Heart right ventricle (tissue), 16 donors: ENCODE measurements around the gene PLA2G4B. TPM values are rescaled to one million over a fixed set of nuclear protein-coding genes. Genes with fewer than 3 reads are reported as not detected.
A peak's percentile ranks its signal among the peaks of the same experiment; 100 is the strongest.

Experiments used
- ATAC-seq, 8 donors: fragments of 200-7000 bp; cut with Tn5 transposase; one replicate each; pipeline ENCODE4 v1.9.1; 2020; ENCODE audit warnings: mild to moderate bottlenecking in 8 of 8, moderate library complexity in 8 of 8, moderate number of reproducible peaks in 1 of 8
- DNase-seq, 2 donors: peaks; one replicate each; pipeline ENCODE4 v3.0.0-alpha.2; 2020
- H3K27ac ChIP-seq, 10 donors: fragments of 200-600 bp; sonication (generic) in 2 of 10; one replicate each; pipeline versions ENCODE4 v1.5.0 to v1.8.0; 2020 to 2022; ENCODE audit warnings: mild to moderate bottlenecking in 3 of 10
- H3K27me3 ChIP-seq, 7 donors: fragments of 200-600 bp; one replicate each; pipeline ENCODE4 v1.8.0; 2021 to 2022; ENCODE audit warnings: mild to moderate bottlenecking in 2 of 7
- H3K36me3 ChIP-seq, 9 donors: fragments of 200-600 bp; sonication (generic) in 1 of 9; one replicate each; pipeline versions ENCODE4 v1.5.0 to v1.8.0; 2020 to 2022; ENCODE audit warnings: mild to moderate bottlenecking in 2 of 9
- H3K4me1 ChIP-seq, 9 donors: fragments of 200-600 bp; sonication (generic) in 1 of 9; one replicate each; pipeline versions ENCODE4 v1.5.0 to v1.8.0; 2020 to 2022; ENCODE audit warnings: mild to moderate bottlenecking in 4 of 9
- H3K4me3 ChIP-seq, 10 donors: fragments of 200-600 bp; sonication (generic) in 2 of 10; one replicate each; pipeline versions ENCODE4 v1.5.0 to v1.8.0; 2020 to 2022; ENCODE audit warnings: mild to moderate bottlenecking in 7 of 10, moderate library complexity in 2 of 10
- H3K9me3 ChIP-seq, 11 donors: fragments of 200-600 bp in 10 of 11; sonication (generic) in 2 of 11; one replicate each; pipeline versions ENCODE4 v1.5.0 to v1.8.0; 2013 to 2022; ENCODE audit warnings: mild to moderate bottlenecking in 2 of 11, control low read depth in 1 of 11, moderate library complexity in 1 of 11
- WGBS, 2 donors: extraction: QIAGEN DNeasy Blood & Tissue Kit; methylation state at CpG; one replicate each; pipeline ENCODE4 v1.1.7; 2013; ENCODE audit warnings: inconsistent platforms in 1 of 2; 5-methylcytosine and 5-hydroxymethylcytosine counted together
- intact Hi-C, 10 donors: fragments of 100-400 bp; cut with DNase I; formaldehyde crosslinking; loops; one replicate each; pipeline versions ENCODE4 v1.11.1 to v1.14.2; 2022
- polyA plus RNA-seq, 2 donors: library from polyadenylated mRNA; stranded (reverse); fragments of 200-250 nt; gene quantifications; one replicate each; pipeline ENCODE4 v1.2.3, GENCODE V29; 2013
- total RNA-seq, 10 donors: library from RNA; stranded (reverse); fragmentation: NEBNext Ultra II Directional in 3 of 10; extraction: Animal tissue kit (Norgen Biotek cat#: 25700) in 3 of 10; gene quantifications; one replicate each; pipeline versions ENCODE4 v1.2.1 to v1.2.4, GENCODE V29; 2021 to 2023
- TF ChIP-seq, protein P1 (sequence below), 9 donors: fragments of 200-600 bp; sonication (generic) in 2 of 9; IDR thresholded peaks; one replicate each; pipeline versions ENCODE4 v1.5.0 to v1.8.0; 2021 to 2022; ENCODE audit warnings: antibody characterized with exemption in 9 of 9, mild to moderate bottlenecking in 5 of 9, moderate library complexity in 1 of 9
- donor health status: Arrhythmogenic right ventricular cardiomyopathy.
- donor health status: ischemic (EF 13 %, LVEDD 7.1; RV severe dilation, severe dysfunction).
- donor health status: healthy with polysubstance abuse.
- donor health status: DM: no; HTN: yes; CAD: no.
- donor health status: DM: no; HTN: no; CAD: no.
- donor health status: ischemic (EF 25% LVEDD 6.9; RV normal size, moderate dysfunction).
- donor health status: ischemic (EF 25% LVEDD 5.7; RV mildly dilated, moderate dysfunction).
- donor health status: healthy.
- donor health status: DM: yes; HTN: yes; CAD: no.
- donor health status: Ischemic cardiomyopathy.
- donor health status: ischemic (EF 35%, LVEDD 5.7; RV mildly dilated, moderate dysfunction).
- donor health status: nonischemic (EF 11% LVEDD 7.7; RV severe dilation, severe dysfunction).
- donor health status: DM: yes; HTN: yes; CAD: no.
- donor health status: PGD.
- donor health status: ischemic (EF 29% LVEDD 5.4; RV normal size, mild dysfunction).
- donor health status: nonischemic (EF 23%, LVEDD 6.1; RV moderate dilation, normal function).

PLA2G4B gene
- total and polyA plus RNA-seq, 12 donors, result 1.6 to 16.0 (median 3.2) TPM

DNA sequence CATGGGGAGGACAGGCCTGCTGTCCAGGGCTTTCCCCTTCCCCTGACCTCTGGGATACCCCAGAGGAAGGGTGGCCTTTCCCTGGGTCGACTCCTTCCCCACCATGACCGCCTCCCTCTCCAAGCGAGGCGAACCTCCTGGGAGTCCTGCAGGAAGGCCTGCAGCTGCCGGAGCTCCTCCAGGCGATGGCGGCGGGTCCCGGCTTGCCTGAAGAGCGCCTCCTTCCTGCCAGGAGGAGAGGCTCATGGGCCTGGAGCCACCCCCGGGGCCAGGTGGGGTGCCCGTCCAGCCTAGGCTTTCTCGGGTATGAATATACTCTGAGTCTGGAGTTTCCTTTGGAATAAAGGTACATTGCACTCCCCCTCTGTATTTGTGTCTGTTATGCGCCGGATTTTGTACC, 20.1 kb downstream of the PLA2G4B start:
- ATAC-seq (no peak), DNase-seq (no peak)
- peaks cover 0 to 5% (median 0%) of the 10 kb centered on the region in 9 donors for H3K4me1 ChIP-seq
- no peaks in the 10 kb centered on the region for H3K9me3 ChIP-seq
- TF ChIP-seq, protein P1, sequence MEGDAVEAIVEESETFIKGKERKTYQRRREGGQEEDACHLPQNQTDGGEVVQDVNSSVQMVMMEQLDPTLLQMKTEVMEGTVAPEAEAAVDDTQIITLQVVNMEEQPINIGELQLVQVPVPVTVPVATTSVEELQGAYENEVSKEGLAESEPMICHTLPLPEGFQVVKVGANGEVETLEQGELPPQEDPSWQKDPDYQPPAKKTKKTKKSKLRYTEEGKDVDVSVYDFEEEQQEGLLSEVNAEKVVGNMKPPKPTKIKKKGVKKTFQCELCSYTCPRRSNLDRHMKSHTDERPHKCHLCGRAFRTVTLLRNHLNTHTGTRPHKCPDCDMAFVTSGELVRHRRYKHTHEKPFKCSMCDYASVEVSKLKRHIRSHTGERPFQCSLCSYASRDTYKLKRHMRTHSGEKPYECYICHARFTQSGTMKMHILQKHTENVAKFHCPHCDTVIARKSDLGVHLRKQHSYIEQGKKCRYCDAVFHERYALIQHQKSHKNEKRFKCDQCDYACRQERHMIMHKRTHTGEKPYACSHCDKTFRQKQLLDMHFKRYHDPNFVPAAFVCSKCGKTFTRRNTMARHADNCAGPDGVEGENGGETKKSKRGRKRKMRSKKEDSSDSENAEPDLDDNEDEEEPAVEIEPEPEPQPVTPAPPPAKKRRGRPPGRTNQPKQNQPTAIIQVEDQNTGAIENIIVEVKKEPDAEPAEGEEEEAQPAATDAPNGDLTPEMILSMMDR (IDR thresholded peaks at IDR 0.05), result no peak
- no peak overlapping the region for H3K4me3 ChIP-seq
- H3K36me3 ChIP-seq, result peaks cover 0 to 7% (median 0%) of the 10 kb centered on the region in 9 donors
- intact Hi-C loops, result no loop called here
- no peaks in the 10 kb centered on the region for H3K27me3 ChIP-seq
- WGBS, 2 donors, result 85% methylated on average over 15 of the region's 15 CpGs
- H3K27ac ChIP-seq, result no peak overlapping the region

DNA sequence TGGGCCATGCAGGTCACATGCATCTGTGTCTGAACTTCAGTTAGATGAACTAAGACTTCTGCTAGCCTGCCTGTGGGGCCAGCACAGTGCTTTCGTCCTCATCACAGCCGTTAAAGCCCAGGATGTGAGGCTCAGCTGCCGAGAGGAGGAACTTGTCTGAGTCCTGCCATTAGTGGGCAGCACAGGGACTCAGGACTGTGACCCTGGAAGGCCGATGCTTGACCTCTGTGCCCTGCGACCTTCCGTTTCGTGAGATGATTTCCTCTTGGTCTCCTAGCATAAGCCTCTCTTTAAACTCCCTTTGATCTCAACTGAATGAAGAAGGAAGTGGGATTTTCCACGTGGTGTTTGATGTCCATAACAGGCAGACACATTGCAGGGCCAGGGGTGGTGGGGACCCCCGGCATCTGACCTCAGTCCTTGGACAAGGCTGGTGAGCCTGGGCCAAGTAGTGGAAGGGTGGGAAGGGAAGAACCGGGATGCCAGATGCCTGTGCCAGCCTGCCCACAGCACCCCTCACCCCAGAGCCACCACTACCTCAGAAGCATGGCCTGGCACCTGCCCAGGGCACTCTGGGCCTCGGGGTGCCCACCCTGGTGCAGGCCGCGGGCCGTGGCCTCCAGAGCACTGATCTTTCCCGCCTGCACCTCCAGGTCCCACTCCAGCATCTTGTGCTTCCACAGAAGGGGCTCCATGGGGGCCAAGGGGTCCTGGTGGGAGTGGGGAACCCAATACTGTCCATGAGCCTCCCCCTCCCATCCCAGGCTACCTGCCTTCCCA, 21.6 kb downstream of the PLA2G4B start:
- DNase-seq, result no peak
- ATAC-seq, result peak in 3 of 8 donors; percentile 26 to 42 (median 34)
- H3K4me1 ChIP-seq, result peaks cover 0 to 5% (median 0%) of the 10 kb centered on the region in 9 donors
- H3K36me3 ChIP-seq, result peaks cover 0 to 7% (median 0%) of the 10 kb centered on the region in 9 donors
- intact Hi-C loops, result no loop called here
- no peaks in the 10 kb centered on the region for H3K9me3 ChIP-seq
- TF ChIP-seq, protein P1 (IDR thresholded peaks at IDR 0.05), result peak in 4 of 9 donors; percentile 20 to 37 (median 28)
- H3K27ac ChIP-seq, result no peak overlapping the region
- H3K27me3 ChIP-seq, result no peaks in the 10 kb centered on the region
- no peak overlapping the region for H3K4me3 ChIP-seq
- 68 to 75% methylated on average over 15 of the region's 15 CpGs for WGBS, 2 donors

DNA sequence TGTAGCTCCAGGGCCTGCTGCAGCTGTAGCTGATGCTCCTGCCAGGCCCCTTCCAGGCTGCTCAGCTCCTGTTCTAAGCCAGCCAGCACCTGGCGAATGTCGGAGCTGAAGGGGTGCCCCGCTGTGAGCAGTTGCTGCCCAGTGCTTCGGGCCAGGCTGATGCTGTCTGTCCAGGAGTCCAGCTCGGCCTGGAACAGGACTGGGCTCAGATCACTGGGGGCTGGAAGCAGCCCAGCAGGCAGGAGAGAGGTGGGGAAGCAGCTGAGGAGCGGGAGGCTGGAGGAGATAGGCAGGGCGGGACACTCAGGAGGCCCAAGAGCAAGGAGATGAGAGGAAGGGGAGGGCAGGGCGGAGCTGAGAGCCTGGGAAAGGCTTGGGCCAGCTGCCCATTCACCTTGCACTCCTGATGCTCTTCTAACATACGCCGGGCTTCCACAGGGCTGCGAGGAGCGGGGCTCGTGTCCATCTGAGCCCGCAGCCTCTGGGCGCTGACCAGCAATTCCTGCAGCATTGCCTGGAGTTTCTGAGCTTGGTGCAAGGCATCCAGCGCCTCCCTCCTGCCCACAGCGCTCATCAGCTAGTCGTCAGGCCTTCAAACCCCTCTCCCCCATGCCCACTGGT, 23.2 kb downstream of the PLA2G4B start:
- DNase-seq (no peak), ATAC-seq (no peak)
- Histone ChIP-seq H3K36me3 (peaks cover 0 to 9% (median 0%) of the 10 kb centered on the region in 9 donors), H3K9me3 (no peaks in the 10 kb centered on the region), H3K27ac (no peak overlapping the region), H3K27me3 (no peaks in the 10 kb centered on the region), H3K4me1 (peaks cover 0 to 5% (median 0%) of the 10 kb centered on the region in 9 donors), H3K4me3 (no peak overlapping the region)
- 92 to 95% methylated on average over 18 of the region's 18 CpGs for WGBS, 2 donors
- intact Hi-C loops, result no loop called here
- TF ChIP-seq, protein P1 (IDR thresholded peaks at IDR 0.05), result no peak

DNA sequence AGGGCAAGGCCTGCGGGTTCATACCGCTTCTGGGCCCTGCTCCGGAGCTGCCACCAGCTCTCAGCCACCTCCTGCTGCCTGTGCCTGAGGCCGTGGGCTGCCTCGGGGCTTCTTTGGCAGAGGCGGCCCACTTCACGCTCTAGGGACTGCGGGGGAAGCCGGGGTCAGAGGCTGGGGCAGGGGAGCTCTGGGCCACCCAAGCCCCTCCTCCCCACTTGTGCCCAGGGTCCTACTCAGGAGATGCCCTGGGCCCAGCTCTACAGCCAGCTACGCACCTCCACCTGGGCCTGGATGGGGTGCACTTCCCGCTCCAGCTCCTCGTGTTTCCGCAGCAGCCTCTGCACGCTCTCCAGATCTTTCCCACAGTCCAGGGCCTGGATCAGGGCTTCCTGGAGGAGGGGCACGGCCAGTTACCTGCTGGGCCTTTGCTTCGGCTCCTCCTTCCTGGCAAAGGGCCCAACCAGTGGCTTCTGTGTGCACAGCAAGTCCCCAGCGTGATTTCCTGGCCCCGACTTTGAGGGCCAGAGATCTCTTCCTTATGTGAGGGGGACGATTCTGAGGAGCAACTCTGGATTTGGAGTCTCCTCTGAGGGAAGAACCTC, 24.0 kb downstream of the PLA2G4B start:
- Histone ChIP-seq H3K36me3 (peaks cover 0 to 10% (median 0%) of the 10 kb centered on the region in 9 donors), H3K4me3 (no peak overlapping the region), H3K9me3 (no peaks in the 10 kb centered on the region), H3K27ac (no peak overlapping the region), H3K27me3 (no peaks in the 10 kb centered on the region), H3K4me1 (peaks cover 0 to 5% (median 0%) of the 10 kb centered on the region in 9 donors)
- DNase-seq, result no peak
- no peak for ATAC-seq
- TF ChIP-seq, protein P1 (IDR thresholded peaks at IDR 0.05), result no peak
- intact Hi-C loops, result no loop called here
- 85 to 91% methylated on average over 19 of the region's 19 CpGs for WGBS, 2 donors
